PC-3 (cell line): ENCODE measurements around the gene CYB5B.

Experiments
- CTCF ChIP-seq: fragments of 300-600 bp; sonication (generic); conservative IDR thresholded peaks from 2 replicates; pipeline ENCODE4 v1.5.1; 2017; ENCODE audit warnings: antibody characterized with exemption, low read depth, mild to moderate bottlenecking, low read length
- EZH2 ChIP-seq: fragments of 300-600 bp; sonication (generic); IDR thresholded peaks from one replicate; pipeline ENCODE4 v1.6.1; 2017; ENCODE audit warnings: antibody characterized with exemption, mild to moderate bottlenecking, low read length; ENCODE audit not compliant: unreplicated experiment
- EZH2phosphoT487 ChIP-seq: fragments of 300-600 bp; sonication (generic); IDR thresholded peaks from 2 replicates; pipeline ENCODE4 v1.6.1; 2018; ENCODE audit warnings: mild to moderate bottlenecking, antibody characterized with exemption, low read length, borderline replicate concordance

- TF ChIP-seq CTCF (no peak), EZH2phosphoT487 (no peak), EZH2 (no peak)
Observed at GRCh38 chr16:69411064-69411985, 13.1 kb upstream of the CYB5B start.
